AG09309 (cell line): ENCODE results near the gene PCSK5.
A peak's percentile ranks its signal among the peaks of the same experiment; 100 is the strongest.

Experiments used
- DNase-seq: peaks from one replicate; pipeline ENCODE4 v3.0.0-alpha.2; 2010; ENCODE audit warnings: low read depth
- H3K4me3 ChIP-seq: 2 replicates; pipeline ENCODE4 v1.5.1; 2011; ENCODE audit warnings: mild to moderate bottlenecking, low read depth, low read length, moderate library complexity; ENCODE audit not compliant: control insufficient read depth
- CTCF ChIP-seq: IDR thresholded peaks from 2 replicates; pipeline ENCODE4 v1.5.1; 2011; ENCODE audit warnings: mild to moderate bottlenecking, low read depth, low read length, inconsistent platforms; ENCODE audit not compliant: insufficient read depth, control insufficient read depth; ENCODE audit errors: missing control alignments

Gene PCSK5

GRCh38 chr9:76194896-76195295 lies 304.4 kb downstream of the PCSK5 start:
- TF ChIP-seq CTCF, result no peak
- no peak for DNase-seq

GRCh38 chr9:76198336-76198735 lies 307.9 kb downstream of the PCSK5 start:
- peak; percentile 14 for DNase-seq
- no peak for TF ChIP-seq CTCF
- H3K4me3 ChIP-seq, result no peak overlapping the region

More at GRCh38 chr9:76194896-76195295, 304.4 kb downstream of the PCSK5 start:
- no peak overlapping the region for H3K4me3 ChIP-seq

- no peak overlapping the region for H3K4me3 ChIP-seq
- TF ChIP-seq CTCF, result no peak
- no peak for DNase-seq
Measured at GRCh38 chr9:76200315-76200714, 309.8 kb downstream of the PCSK5 start.

- no peak for TF ChIP-seq CTCF
- no peak for DNase-seq
Measured at GRCh38 chr9:76200745-76201144, 310.3 kb downstream of the PCSK5 start.

GRCh38 chr9:76203373-76203772 lies 312.9 kb downstream of the PCSK5 start:
- no peak overlapping the region for H3K4me3 ChIP-seq
- no peak for DNase-seq
- no peak for TF ChIP-seq CTCF

More at GRCh38 chr9:76200745-76201144, 310.3 kb downstream of the PCSK5 start:
- no peak overlapping the region for H3K4me3 ChIP-seq

GRCh38 chr9:76206821-76207220 lies 316.3 kb downstream of the PCSK5 start:
- H3K4me3 ChIP-seq, result no peak overlapping the region
- DNase-seq, result no peak
- no peak for TF ChIP-seq CTCF

- no peak overlapping the region for H3K4me3 ChIP-seq
- TF ChIP-seq CTCF, result no peak
- no peak for DNase-seq
Measured at GRCh38 chr9:76213751-76214150, 323.3 kb downstream of the PCSK5 start.
